Measurements from ENCODE around the gene FYTTD1. TPM values are rescaled to one million over a fixed set of nuclear protein-coding genes. Genes with fewer than 3 reads are reported as not detected.
A peak's percentile ranks its signal among the peaks of the same experiment; 100 is the strongest.

Gene FYTTD1
- total RNA-seq, 1 donor from 2014 or later: 53.2 TPM

DNA sequence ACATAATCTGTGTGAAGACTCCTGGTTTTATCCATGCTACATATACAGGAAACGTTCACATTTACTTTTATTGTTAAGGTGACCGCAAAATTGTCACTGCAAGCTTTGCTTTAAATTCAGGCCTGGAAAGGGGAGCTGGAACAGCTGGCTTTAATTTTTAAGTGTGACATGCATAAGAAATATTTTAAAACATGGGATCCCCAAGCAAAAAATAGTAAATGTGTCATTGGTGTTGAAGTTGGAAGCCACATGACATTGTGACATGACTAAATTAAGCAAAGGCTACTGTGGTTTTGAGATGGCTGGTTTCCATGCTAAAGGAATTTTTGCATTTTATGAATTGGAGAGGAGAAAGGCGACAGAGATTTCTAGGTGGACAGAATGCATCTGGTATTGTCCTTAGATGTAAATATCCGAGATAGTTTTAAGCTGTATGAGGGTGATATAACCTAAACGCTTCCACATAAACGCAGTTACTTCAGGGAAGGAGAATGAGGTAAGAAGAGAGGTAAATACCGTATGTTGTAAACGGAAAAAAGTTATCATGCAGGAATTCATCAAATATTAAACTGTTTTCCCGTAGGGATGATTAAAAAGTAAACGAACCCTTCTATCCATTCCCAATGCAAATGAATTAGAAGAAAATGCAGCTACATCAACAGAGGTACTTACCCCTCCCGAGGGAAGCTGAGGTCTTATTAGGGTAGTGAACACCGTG, 927 bp upstream of the FYTTD1 start:
- Mint-ChIP-seq H3K9me3 (no peaks in the 10 kb centered on the region), H3K27me3 (peaks cover 4% of the 10 kb centered on the region), H3K4me3 (peak overlapping the region; percentile 92), H3K27ac (peak overlapping the region; percentile 96), H3K36me3 (ENCODE audit: low read depth) (peaks cover 2% of the 10 kb centered on the region), H3K4me1 (peaks cover 27% of the 10 kb centered on the region)
- intact Hi-C loops (cut with micrococcal nuclease): loop anchor here (1.0 kb wide), 1 partner anchor 11 kb away; no protein-coding TSS in a partner anchor
- peak; percentile 43 for DNase-seq

DNA sequence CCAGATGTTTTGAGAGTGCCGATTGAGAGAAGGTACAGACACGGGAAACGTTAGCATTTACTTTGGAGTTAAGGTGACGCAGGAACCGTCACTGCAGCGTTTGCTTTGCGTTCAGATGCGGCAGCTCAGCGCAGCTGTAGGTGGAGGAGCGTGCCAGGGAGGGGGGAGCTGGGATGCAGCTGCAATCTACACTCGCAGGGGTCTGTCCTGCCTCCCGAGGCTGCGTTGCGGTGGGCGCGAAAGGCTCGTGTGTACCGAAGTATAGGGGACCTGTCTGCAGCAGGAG, 425 bp upstream of the FYTTD1 start:
- Mint-ChIP-seq H3K27ac (peak overlapping the region; percentile 96), H3K4me3 (peak overlapping the region; percentile 92), H3K4me1 (peaks cover 30% of the 10 kb centered on the region), H3K27me3 (peaks cover 4% of the 10 kb centered on the region), H3K9me3 (no peaks in the 10 kb centered on the region), H3K36me3 (ENCODE audit: low read depth) (peaks cover 2% of the 10 kb centered on the region)
- DNase-seq: no peak
- intact Hi-C loops (cut with micrococcal nuclease): loop anchor here (1.0 kb wide), 1 partner anchor 12 kb away; no protein-coding TSS in a partner anchor

DNA sequence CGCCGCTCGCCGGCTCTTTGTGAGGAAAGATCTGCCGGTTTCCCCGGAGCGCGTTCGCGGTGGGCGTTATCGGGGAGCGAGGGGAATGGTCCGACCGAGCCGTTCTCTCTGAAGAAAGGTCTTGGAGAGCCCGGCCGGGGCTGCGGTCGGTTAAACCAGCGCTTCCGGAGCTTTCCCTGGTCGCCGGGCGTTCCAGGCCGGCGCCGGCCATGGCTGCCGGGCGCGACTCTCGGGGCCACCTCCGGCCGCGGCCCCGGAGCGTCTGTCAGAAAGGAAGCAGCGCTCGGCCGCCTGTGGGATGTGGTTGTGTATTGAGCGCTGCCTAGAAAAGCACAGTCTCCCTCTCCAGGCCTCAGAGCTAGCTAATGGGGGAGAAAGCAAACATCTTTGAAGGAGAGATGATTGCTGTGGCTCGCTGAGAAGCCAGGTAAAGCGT, 731 bp downstream of the FYTTD1 start:
- Mint-ChIP-seq H3K4me3 (peak overlapping the region; percentile 92), H3K9me3 (no peaks in the 10 kb centered on the region), H3K4me1 (peaks cover 33% of the 10 kb centered on the region), H3K27ac (peak overlapping the region; percentile 82), H3K27me3 (peaks cover 4% of the 10 kb centered on the region), H3K36me3 (ENCODE audit: low read depth) (peaks cover 2% of the 10 kb centered on the region)
- intact Hi-C loops (cut with micrococcal nuclease): loop anchor here (5.0 to 10.0 kb wide), 2 partner anchors 196 to 207 kb away; partner anchors contain the start of gene BDH1
- DNase-seq: peak; percentile 89

DNA sequence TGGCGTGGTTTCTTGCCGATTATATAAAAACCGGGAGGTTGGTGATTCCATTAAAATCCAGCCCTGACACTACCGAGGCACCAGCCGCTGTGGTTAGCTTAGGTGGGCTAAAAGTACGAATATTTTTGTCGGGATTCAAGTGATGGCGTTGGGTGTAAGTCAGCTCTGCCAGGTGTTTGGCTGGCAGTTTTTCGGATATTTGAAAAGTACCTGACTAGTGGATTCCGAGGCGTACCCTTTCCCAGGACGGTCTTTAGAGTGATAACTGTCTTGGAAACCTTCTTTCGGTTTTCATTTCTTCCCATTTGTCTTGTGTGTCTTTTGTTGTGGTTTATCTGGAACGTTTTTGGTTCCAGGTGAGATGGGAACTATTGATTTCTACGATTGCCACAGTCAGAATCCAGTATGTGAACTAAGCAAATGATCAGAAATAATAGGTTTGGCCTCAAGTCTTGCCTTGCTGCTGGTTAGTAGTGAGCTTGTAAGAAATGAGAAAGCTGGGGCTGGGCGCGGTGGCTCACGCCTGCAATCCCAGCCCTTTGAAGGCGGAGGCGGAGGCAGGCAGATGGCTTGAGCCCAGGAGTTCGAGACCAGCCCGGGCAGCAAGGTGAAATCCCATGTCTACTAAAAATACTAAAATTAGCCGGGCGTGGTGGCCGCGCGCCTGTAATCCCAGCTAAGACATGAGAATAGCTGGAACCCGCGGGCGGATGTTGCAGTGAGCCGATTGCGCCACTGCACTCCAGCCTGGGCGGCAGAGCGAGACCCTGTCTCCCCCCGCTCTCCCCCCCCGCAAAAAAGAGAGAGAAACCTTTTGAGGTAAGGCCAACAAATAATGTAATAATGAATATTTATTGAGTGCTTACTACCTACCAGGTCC, 1.4 kb downstream of the FYTTD1 start:
- DNase-seq: peak; percentile 76
- intact Hi-C loops (cut with micrococcal nuclease): loop anchor here (5.0 to 10.0 kb wide), 2 partner anchors 196 to 206 kb away; partner anchors contain the start of gene BDH1
- Mint-ChIP-seq H3K27me3 (peaks cover 4% of the 10 kb centered on the region), H3K9me3 (no peaks in the 10 kb centered on the region), H3K4me1 (peaks cover 34% of the 10 kb centered on the region), H3K36me3 (ENCODE audit: low read depth) (peaks cover 4% of the 10 kb centered on the region), H3K27ac (peak overlapping the region; percentile 82), H3K4me3 (peak overlapping the region; percentile 92)

DNA sequence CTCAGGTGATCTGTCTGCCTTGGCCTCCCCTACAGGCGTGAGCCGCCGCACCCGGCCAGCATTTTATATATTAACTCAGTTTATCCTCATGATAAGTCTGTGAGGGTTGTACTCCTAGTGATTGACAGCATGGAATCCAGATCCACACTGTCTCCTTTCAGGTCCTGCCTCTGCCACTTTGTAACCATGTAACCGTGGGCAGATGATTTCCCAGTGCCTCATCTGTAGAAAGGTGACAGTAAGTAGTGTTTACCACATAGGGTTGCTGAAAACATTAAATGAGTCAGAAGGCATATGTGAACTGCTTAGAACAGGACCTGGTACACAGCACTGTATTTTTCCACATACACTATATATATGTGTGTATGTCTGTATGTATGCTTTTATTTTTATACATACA, 2.4 kb downstream of the FYTTD1 start:
- Mint-ChIP-seq H3K36me3 (ENCODE audit: low read depth) (peaks cover 11% of the 10 kb centered on the region), H3K9me3 (no peaks in the 10 kb centered on the region), H3K4me3 (peak overlapping the region; percentile 87), H3K27ac (peak overlapping the region; percentile 92), H3K4me1 (peaks cover 36% of the 10 kb centered on the region), H3K27me3 (peaks cover 4% of the 10 kb centered on the region)
- intact Hi-C loops (cut with micrococcal nuclease): loop anchor here (1.0 to 10.0 kb wide), 6 partner anchors 40 to 205 kb away; partner anchors contain the start of gene BDH1
- DNase-seq: peak; percentile 73

DNA sequence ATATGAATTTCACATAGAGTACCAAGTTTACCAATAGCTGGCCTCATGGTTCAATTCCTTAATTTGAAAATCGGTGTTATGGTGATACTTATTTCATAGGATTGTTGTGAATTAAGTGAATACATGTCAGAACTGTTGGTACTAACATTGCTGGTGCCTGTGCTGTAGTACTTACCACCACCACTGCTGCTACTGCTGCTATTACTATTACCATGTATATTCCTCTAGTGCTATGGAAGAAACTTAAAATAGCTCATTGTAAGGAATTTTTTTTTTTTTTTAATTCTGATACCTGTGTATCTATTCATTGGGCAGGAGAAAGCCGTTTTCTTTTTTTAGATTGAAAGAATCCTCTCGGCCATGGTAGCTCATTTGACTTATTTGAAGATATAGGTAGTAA, 3.6 kb downstream of the FYTTD1 start:
- DNase-seq: no peak
- Mint-ChIP-seq H3K27me3 (peaks cover 4% of the 10 kb centered on the region), H3K36me3 (ENCODE audit: low read depth) (peaks cover 15% of the 10 kb centered on the region), H3K4me3 (peak overlapping the region; percentile 43), H3K9me3 (no peaks in the 10 kb centered on the region), H3K4me1 (peaks cover 36% of the 10 kb centered on the region), H3K27ac (peak overlapping the region; percentile 62)
- intact Hi-C loops (cut with micrococcal nuclease): loop anchor here (2.0 to 10.0 kb wide), 4 partner anchors 50 to 204 kb away; partner anchors contain the start of gene BDH1

DNA sequence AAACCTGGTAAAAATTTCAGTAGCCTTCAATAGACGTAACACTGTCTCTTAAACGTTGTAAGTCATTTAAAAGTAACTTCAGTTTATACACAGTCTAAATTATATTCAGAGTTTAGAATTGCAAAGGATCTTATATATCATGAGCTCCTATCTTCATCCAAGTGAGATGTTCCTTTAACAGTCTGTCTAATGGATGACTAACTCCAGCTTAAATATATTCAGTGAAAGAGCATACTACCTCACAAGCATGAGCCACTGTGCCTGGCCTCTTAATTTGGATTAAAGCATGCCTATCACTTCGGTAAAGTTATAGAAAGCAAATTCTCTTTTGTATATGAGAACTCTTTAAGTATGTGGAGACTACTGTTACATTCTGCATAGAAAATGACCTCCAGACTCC, 7.0 kb downstream of the FYTTD1 start:
- H3K27ac Mint-ChIP-seq: no peak overlapping the region
- no peak overlapping the region for H3K4me3 Mint-ChIP-seq
- no peaks in the 10 kb centered on the region for H3K27me3 Mint-ChIP-seq
- DNase-seq: no peak
- no peaks in the 10 kb centered on the region for H3K9me3 Mint-ChIP-seq
- H3K36me3 Mint-ChIP-seq (ENCODE audit: low read depth): peaks cover 15% of the 10 kb centered on the region
- intact Hi-C loops (cut with micrococcal nuclease): loop anchor here (10.0 kb wide), 1 partner anchor 202 kb away; the partner anchor contains the start of gene BDH1
- peaks cover 22% of the 10 kb centered on the region for H3K4me1 Mint-ChIP-seq

DNA sequence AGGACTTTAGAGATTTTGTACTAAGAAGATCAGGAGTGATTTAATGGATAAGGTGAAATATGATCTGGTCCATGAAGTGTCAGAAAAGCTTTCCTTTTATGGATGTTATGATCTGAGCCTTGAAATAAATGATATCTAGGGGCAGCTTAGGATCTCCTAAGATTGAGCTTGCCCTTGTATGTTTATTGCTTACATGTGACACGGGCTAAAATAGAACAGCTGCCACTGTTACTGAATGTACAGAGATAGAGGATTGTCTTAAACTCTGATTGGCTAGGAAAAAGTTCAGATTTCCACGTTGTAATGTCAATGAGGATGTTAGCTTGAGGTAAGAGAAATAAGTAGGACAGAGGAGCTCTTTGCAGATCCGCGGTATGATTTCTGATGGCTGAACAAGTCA, 8.8 kb downstream of the FYTTD1 start:
- Mint-ChIP-seq H3K4me1 (peaks cover 9% of the 10 kb centered on the region), H3K9me3 (no peaks in the 10 kb centered on the region), H3K36me3 (ENCODE audit: low read depth) (peaks cover 15% of the 10 kb centered on the region), H3K27ac (no peak overlapping the region), H3K4me3 (no peak overlapping the region), H3K27me3 (no peaks in the 10 kb centered on the region)
- DNase-seq: no peak
- intact Hi-C loops (cut with micrococcal nuclease): loop anchor here (10.0 kb wide), 1 partner anchor 204 kb away; the partner anchor contains the start of gene BDH1

DNA sequence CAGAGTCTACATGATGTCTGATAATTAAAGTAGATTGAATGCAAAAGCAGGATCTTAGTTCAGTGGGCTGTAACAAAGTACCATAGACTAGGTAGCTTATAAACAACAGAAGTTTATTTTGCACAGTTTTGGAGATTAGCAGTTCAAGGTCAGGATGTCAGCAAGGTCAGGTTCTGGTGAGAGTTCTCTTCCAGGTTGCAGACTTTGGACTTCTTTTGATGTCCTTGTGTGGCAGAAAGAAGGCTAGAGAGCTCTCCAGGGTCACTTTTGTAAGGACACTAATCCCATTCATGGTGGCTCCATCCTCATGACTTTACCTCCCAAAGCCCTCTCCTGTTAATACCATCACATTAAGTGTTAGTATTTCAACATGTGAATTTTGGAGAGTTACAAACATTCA, 12.1 kb downstream of the FYTTD1 start:
- Mint-ChIP-seq H3K27ac (no peak overlapping the region), H3K36me3 (ENCODE audit: low read depth) (peaks cover 22% of the 10 kb centered on the region), H3K4me3 (no peak overlapping the region), H3K9me3 (no peaks in the 10 kb centered on the region), H3K27me3 (no peaks in the 10 kb centered on the region), H3K4me1 (no peaks in the 10 kb centered on the region)
- no peak for DNase-seq
- intact Hi-C loops (cut with micrococcal nuclease): no loop called here

DNA sequence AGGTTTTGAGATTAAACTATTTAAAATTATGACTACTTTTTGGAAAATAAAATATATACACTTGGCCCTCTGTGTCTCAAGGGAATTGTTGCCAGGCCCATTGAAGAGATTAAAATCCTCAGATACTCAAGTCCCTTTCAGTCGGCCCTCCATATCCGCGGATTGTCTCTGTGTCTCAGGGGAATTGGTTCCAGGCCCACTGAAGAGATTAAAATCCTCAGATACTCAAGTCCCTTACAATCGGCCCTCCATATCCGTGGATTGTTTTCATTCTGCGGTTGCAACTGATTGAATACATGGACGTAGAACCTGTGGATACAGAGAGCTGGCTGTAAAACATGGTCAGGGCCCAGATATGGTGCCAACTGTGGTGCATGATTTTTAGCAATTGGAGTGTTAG, 25.6 kb downstream of the FYTTD1 start:
- intact Hi-C loops (cut with micrococcal nuclease): no loop called here
- H3K27ac Mint-ChIP-seq: no peak overlapping the region
- H3K36me3 Mint-ChIP-seq (ENCODE audit: low read depth): peaks cover 44% of the 10 kb centered on the region
- no peak overlapping the region for H3K4me3 Mint-ChIP-seq
- H3K4me1 Mint-ChIP-seq: no peaks in the 10 kb centered on the region
- H3K27me3 Mint-ChIP-seq: no peaks in the 10 kb centered on the region
- no peaks in the 10 kb centered on the region for H3K9me3 Mint-ChIP-seq
- no peak for DNase-seq

DNA sequence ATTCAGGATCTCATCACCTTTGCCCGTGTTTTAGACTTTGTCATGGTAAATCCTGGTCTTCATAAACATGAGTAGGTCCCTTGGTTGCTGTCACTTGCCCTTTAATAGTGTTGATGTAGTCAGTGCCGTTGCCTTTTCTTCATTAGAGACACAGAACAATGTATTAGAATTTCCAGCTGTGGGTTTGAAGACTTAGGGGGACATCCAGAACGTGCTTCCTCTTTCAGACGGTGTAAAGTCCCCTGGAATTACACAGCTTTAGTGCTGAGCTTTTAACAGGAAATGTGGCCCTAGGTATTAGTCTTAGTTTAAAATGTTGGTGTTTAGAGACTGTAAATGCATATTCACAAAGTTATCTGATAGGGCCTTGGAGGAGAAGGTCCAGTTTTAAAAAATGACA, 32.5 kb downstream of the FYTTD1 start:
- Mint-ChIP-seq H3K27ac (no peak overlapping the region), H3K4me1 (peaks cover 5% of the 10 kb centered on the region), H3K27me3 (no peaks in the 10 kb centered on the region), H3K9me3 (no peaks in the 10 kb centered on the region), H3K4me3 (no peak overlapping the region), H3K36me3 (ENCODE audit: low read depth) (peaks cover 41% of the 10 kb centered on the region)
- intact Hi-C loops (cut with micrococcal nuclease): no loop called here
- no peak for DNase-seq

DNA sequence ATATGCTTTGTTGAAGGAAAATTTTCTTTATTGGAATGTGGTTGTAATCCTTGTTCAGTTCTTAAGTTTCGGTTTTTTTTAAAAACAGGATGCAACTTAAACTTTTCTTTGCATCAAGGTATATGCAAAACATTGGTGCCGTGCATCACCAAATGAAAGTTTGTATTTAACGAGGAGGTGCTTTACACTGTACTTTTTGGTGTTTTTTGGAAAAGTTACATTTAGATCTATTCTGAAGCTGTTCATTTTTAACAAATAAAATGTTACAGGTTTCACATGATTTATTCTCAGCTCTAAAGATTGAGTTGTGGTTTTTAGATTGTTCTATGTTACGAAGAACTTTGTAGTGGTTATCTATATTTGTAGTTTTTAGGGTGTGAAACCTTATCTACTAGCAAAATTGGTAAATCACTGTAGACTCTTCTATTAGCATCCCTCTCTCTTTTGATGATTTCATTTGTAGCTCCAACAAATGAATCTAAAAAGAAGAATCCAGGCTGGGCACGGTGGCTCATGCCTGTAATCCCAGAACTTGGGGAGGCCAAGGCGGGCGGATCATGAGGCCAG, 34.4 kb downstream of the FYTTD1 start:
- no peaks in the 10 kb centered on the region for H3K9me3 Mint-ChIP-seq
- intact Hi-C loops (cut with micrococcal nuclease): no loop called here
- H3K36me3 Mint-ChIP-seq (ENCODE audit: low read depth): peaks cover 30% of the 10 kb centered on the region
- H3K4me3 Mint-ChIP-seq: no peak overlapping the region
- H3K4me1 Mint-ChIP-seq: peaks cover 5% of the 10 kb centered on the region
- H3K27ac Mint-ChIP-seq: no peak overlapping the region
- DNase-seq: no peak
- no peaks in the 10 kb centered on the region for H3K27me3 Mint-ChIP-seq

DNA sequence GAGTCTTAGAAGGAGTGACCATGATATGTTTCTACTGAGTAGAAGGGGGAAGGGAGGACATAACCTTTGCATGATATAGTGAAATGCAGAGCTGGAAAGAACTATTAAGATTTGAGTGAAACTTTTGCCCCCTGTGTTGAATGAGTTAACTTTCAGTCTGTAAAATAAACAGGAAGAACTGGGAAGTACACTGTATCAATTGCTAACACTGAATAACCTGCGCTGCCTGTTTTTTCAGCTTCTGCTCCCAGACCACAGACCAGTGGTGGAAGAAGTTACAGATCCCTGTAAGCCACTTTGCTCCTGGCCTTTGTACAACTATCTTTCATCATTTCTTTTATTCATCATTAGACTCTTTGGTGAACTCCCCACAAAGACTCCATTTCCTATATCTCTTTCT, 37.7 kb downstream of the FYTTD1 start:
- intact Hi-C loops (cut with micrococcal nuclease): no loop called here
- peaks cover 10% of the 10 kb centered on the region for H3K4me1 Mint-ChIP-seq
- no peak overlapping the region for H3K27ac Mint-ChIP-seq
- H3K4me3 Mint-ChIP-seq: no peak overlapping the region
- no peaks in the 10 kb centered on the region for H3K27me3 Mint-ChIP-seq
- no peak for DNase-seq
- no peaks in the 10 kb centered on the region for H3K9me3 Mint-ChIP-seq
- H3K36me3 Mint-ChIP-seq (ENCODE audit: low read depth): peaks cover 12% of the 10 kb centered on the region

DNA sequence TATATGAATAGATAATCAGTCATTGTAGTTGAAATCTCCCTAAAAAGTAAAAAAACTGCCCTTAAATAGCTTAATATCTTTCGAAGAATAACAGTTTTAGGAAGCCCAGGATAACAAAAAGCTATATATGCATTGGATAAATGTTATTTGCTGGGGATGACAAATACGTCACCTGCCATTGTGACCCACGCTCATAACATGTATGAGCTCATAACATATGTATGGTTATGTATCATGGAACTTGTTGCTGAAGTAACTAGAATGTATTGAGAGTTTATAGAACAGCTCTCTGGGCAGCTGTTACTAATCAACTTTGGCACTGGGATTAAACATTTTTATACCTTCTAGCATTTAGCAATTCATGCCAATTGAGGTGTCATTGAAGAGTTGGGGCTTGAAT, 39.6 kb downstream of the FYTTD1 start:
- Mint-ChIP-seq H3K9me3 (no peaks in the 10 kb centered on the region), H3K27ac (no peak overlapping the region), H3K4me3 (no peak overlapping the region), H3K4me1 (peaks cover 22% of the 10 kb centered on the region), H3K27me3 (no peaks in the 10 kb centered on the region), H3K36me3 (ENCODE audit: low read depth) (peaks cover 7% of the 10 kb centered on the region)
- DNase-seq: no peak
- intact Hi-C loops (cut with micrococcal nuclease): no loop called here

Data from activated CD4-positive, alpha-beta T cell treated with anti-CD3 and anti-CD28 coated beads, Interleukin-2, amount 10 ng/mL, durations not matched to agents 24 days and 14 days (primary cell).